ENCODE data around the gene IL2.

IL2 gene

DNA sequence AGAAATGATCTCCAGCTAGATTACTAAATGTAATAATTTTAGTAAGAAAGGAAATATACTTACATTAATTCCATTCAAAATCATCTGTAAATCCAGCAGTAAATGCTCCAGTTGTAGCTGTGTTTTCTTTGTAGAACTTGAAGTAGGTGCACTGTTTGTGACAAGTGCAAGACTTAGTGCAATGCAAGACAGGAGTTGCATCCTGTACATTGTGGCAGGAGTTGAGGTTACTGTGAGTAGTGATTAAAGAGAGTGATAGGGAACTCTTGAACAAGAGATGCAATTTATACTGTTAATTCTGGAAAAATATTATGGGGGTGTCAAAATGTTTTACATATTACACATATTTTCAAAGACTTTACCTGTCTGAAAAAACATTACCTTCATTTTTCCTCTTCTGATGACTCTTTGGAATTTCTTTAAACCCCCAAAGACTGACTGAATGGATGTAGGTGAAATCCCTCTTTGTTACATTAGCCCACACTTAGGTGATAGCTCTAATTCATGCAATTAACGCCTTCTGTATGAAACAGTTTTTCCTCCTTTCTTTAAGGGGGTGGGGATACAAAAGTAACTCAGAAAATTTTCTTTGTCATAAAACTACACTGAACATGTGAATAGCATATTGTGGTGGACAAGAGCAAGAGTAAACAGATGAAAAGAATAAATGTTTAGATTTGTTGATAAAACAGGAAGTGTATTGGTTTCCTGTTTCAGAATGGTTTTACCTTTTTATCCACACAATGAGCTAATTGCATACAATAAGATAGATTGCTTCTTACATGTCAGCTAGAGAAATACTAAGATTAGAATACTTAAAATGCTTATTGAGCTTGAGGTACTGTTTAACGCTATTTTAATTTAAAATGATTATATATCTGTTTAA lies at the start of gene IL2:
IL2 (minus strand) TSS at position 495 of the 886 bp plus-strand sequence; CDS start at position 210, 285 bp downstream.
- H3K9ac ChIP-seq (ENCODE audit: low read depth in 1 of 2, low read length in 2 of 2) = no peak within 1 kb of the TSS
- H3K9me3 ChIP-seq (ENCODE audit: control insufficient read depth in 1 of 2, low read length in 2 of 2) = no peaks in the 10 kb centered on the region
- H3K4me1 ChIP-seq (ENCODE audit: control insufficient read depth in 1 of 2, insufficient read depth in 2 of 2, low read length in 2 of 2) = no peaks in the 10 kb centered on the region
- H3K27me3 ChIP-seq (ENCODE audit: control insufficient read depth in 1 of 2, insufficient read depth in 2 of 2, low read length in 2 of 2) = no peaks in the 10 kb centered on the region
- H3K36me3 ChIP-seq (ENCODE audit: control insufficient read depth in 1 of 2, insufficient read depth in 2 of 2, low read length in 2 of 2) = no peaks in the 10 kb centered on the region
- H3K27ac ChIP-seq (ENCODE audit: low read depth, low read length) = no peak within 1 kb of the TSS
- H3K4me3 ChIP-seq (ENCODE audit: low read depth in 1 of 2, low read length in 2 of 2) = no peak within 1 kb of the TSS

DNA sequence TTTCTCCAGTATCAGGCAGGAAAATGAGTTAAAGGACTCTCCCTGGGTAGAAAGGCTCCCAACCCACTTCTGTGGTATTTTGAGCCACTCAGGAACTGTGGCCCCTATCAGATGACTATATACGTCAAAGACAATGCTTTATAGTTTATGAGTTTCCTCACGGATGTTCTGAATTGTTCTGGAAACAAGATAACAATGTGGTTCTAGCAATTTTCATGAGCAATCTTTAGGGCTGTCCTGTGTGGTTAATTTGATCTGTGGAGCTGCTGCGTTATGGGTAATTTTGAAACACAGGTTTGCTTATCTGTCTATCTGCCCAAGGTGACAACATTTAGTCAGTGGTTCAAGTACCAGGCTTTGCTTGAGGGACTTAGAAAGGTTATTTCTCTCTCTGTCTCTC lies 46.7 kb upstream of the IL2 start:
- H3K9me3 ChIP-seq (ENCODE audit: control insufficient read depth in 1 of 2, low read length in 2 of 2) = no peaks in the 10 kb centered on the region
- no peaks in the 10 kb centered on the region for H3K4me1 ChIP-seq (ENCODE audit: control insufficient read depth in 1 of 2, insufficient read depth in 2 of 2, low read length in 2 of 2)
- H3K4me3 ChIP-seq (ENCODE audit: low read depth in 1 of 2, low read length in 2 of 2) = no peak overlapping the region
- H3K9ac ChIP-seq (ENCODE audit: low read depth in 1 of 2, low read length in 2 of 2) = no peak overlapping the region
- no peaks in the 10 kb centered on the region for H3K27me3 ChIP-seq (ENCODE audit: control insufficient read depth in 1 of 2, insufficient read depth in 2 of 2, low read length in 2 of 2)
- no peaks in the 10 kb centered on the region for H3K36me3 ChIP-seq (ENCODE audit: control insufficient read depth in 1 of 2, insufficient read depth in 2 of 2, low read length in 2 of 2)
- H3K27ac ChIP-seq (ENCODE audit: low read depth, low read length) = no peak overlapping the region

DNA sequence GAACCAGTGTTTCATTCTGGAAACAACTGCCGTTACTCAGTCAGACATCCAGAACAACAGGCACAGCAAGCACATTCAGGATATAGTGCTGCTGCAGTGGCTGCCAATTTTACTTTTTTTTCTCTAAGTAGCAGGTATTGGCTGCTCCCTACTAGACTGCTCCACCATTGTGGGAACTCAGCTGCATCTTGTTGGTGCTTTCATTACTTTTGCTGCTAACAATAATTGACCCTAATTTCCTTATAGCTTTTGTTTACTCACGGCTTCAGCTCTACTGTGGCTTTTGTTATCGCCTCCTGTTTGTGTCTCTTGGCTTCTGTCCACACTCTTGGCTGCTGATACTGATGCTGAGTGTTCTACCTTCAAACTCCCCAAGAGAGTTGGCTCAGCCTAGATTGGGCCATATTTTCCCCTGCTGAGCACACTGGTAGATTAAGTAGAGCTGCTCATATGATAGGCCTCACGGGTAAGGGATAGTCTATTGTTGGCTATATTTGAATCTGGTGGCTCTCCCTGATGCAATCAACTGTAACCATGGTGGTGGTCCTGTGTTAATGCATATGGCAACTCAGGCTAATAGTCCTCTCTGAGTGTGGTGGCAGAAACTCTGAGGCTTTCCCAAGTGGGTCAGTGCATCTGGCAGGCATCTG lies 44.5 kb upstream of the IL2 start:
- H3K4me1 ChIP-seq (ENCODE audit: control insufficient read depth in 1 of 2, insufficient read depth in 2 of 2, low read length in 2 of 2) = no peaks in the 10 kb centered on the region
- no peak overlapping the region for H3K27ac ChIP-seq (ENCODE audit: low read depth, low read length)
- H3K27me3 ChIP-seq (ENCODE audit: control insufficient read depth in 1 of 2, insufficient read depth in 2 of 2, low read length in 2 of 2) = no peaks in the 10 kb centered on the region
- no peak overlapping the region for H3K4me3 ChIP-seq (ENCODE audit: low read depth in 1 of 2, low read length in 2 of 2)
- H3K36me3 ChIP-seq (ENCODE audit: control insufficient read depth in 1 of 2, insufficient read depth in 2 of 2, low read length in 2 of 2) = no peaks in the 10 kb centered on the region
- no peak overlapping the region for H3K9ac ChIP-seq (ENCODE audit: low read depth in 1 of 2, low read length in 2 of 2)
- no peaks in the 10 kb centered on the region for H3K9me3 ChIP-seq (ENCODE audit: control insufficient read depth in 1 of 2, low read length in 2 of 2)

- H3K4me1 ChIP-seq (ENCODE audit: control insufficient read depth in 1 of 2, insufficient read depth in 2 of 2, low read length in 2 of 2) = no peaks in the 10 kb centered on the region
- peaks cover 5 to 16% of the 10 kb centered on the region in 2 donors for H3K9me3 ChIP-seq (ENCODE audit: control insufficient read depth in 1 of 2, low read length in 2 of 2)
- no peaks in the 10 kb centered on the region for H3K36me3 ChIP-seq (ENCODE audit: control insufficient read depth in 1 of 2, insufficient read depth in 2 of 2, low read length in 2 of 2)
These were observed 32.5 kb upstream of the IL2 start for GRCh38 chr4:122489061-122489460.

GRCh38 chr4:122483481-122483880 lies 27.0 kb upstream of the IL2 start:
- Histone ChIP-seq H3K9me3 (ENCODE audit: control insufficient read depth in 1 of 2, low read length in 2 of 2) (no peaks in the 10 kb centered on the region), H3K4me3 (ENCODE audit: low read depth in 1 of 2, low read length in 2 of 2) (no peak overlapping the region), H3K27ac (ENCODE audit: low read depth, low read length) (no peak overlapping the region), H3K36me3 (ENCODE audit: control insufficient read depth in 1 of 2, insufficient read depth in 2 of 2, low read length in 2 of 2) (no peaks in the 10 kb centered on the region), H3K9ac (ENCODE audit: low read depth in 1 of 2, low read length in 2 of 2) (no peak overlapping the region), H3K4me1 (ENCODE audit: control insufficient read depth in 1 of 2, insufficient read depth in 2 of 2, low read length in 2 of 2) (no peaks in the 10 kb centered on the region), H3K27me3 (ENCODE audit: control insufficient read depth in 1 of 2, insufficient read depth in 2 of 2, low read length in 2 of 2) (no peaks in the 10 kb centered on the region)

More at GRCh38 chr4:122489061-122489460, 32.5 kb upstream of the IL2 start:
- Histone ChIP-seq H3K27me3 (ENCODE audit: control insufficient read depth in 1 of 2, insufficient read depth in 2 of 2, low read length in 2 of 2) (no peaks in the 10 kb centered on the region), H3K4me3 (ENCODE audit: low read depth in 1 of 2, low read length in 2 of 2) (no peak overlapping the region), H3K27ac (ENCODE audit: low read depth, low read length) (no peak overlapping the region), H3K9ac (ENCODE audit: low read depth in 1 of 2, low read length in 2 of 2) (no peak overlapping the region)

DNA sequence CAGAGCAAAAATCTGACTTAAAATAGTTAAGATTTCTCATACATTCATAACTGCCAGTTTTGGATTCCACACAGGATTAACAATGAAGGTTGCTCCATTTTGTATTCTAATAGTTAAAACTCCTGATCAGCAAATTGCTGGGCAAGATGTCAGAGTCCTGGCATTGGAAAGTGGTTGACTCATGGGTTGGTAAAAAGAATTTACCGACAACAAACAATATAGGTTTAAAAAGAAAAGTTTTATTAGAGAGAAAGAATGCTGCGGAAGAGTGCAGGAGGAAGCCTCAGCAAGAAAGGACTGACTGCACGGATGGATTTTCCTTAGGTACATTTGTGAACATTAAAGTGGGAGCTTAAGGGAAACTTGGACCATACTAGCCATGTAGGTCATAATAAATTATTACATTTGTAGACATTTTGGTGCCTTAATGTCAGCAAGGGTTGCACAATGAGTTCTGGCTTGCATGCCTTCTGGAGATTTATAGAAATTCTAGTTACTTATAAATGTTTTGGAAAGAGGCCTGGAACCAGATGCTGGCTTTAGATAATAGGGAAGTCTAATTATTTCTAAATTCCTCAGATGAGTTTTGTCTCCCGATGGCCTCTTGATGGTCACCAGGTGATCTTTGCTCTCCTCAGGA lies 25.4 kb upstream of the IL2 start:
- Histone ChIP-seq H3K36me3 (ENCODE audit: control insufficient read depth in 1 of 2, insufficient read depth in 2 of 2, low read length in 2 of 2) (no peaks in the 10 kb centered on the region), H3K9ac (ENCODE audit: low read depth in 1 of 2, low read length in 2 of 2) (no peak overlapping the region), H3K4me1 (ENCODE audit: control insufficient read depth in 1 of 2, insufficient read depth in 2 of 2, low read length in 2 of 2) (no peaks in the 10 kb centered on the region), H3K4me3 (ENCODE audit: low read depth in 1 of 2, low read length in 2 of 2) (no peak overlapping the region), H3K27ac (ENCODE audit: low read depth, low read length) (no peak overlapping the region), H3K27me3 (ENCODE audit: control insufficient read depth in 1 of 2, insufficient read depth in 2 of 2, low read length in 2 of 2) (no peaks in the 10 kb centered on the region), H3K9me3 (ENCODE audit: control insufficient read depth in 1 of 2, low read length in 2 of 2) (no peaks in the 10 kb centered on the region)

DNA sequence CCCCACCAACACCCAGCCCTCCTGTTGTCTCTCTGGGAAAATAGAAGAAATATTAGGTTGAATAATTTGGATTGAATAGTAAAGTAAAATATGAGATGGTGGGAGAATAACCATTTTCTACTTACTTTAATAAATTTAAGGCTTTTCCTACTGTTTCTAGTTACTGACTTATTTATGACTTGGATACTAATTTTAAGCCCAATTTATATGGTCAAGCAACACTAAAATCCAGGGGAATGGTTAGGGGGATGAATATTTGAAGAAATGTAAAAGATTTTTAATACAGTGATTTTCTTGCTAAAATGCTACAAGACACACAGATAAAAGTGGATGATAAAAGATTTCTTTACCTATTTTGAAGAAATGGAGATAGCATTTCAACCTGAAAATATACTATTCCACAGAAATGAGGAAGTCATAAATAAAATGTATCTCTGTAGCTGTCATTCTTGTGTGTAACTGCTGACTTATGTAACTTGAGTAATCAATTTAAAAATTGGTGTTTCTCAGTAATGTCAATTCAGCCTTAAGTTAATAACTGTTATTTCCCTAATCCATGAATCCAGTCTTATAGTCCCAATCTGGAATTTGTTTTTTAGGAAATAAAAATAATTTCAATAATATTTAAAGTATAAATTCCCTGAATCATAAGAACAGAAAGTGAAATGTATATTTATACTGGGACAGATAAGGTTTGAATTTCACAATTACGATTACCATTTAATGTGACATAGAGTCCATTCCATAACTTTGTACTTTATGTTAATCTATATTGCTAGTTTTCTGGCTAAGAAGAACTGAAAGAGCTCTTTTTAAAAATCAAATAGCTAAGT lies 24.3 kb upstream of the IL2 start:
- H3K9ac ChIP-seq (ENCODE audit: low read depth in 1 of 2, low read length in 2 of 2) = no peak overlapping the region
- H3K9me3 ChIP-seq (ENCODE audit: control insufficient read depth in 1 of 2, low read length in 2 of 2) = no peaks in the 10 kb centered on the region
- H3K27me3 ChIP-seq (ENCODE audit: control insufficient read depth in 1 of 2, insufficient read depth in 2 of 2, low read length in 2 of 2) = no peaks in the 10 kb centered on the region
- H3K36me3 ChIP-seq (ENCODE audit: control insufficient read depth in 1 of 2, insufficient read depth in 2 of 2, low read length in 2 of 2) = no peaks in the 10 kb centered on the region
- no peaks in the 10 kb centered on the region for H3K4me1 ChIP-seq (ENCODE audit: control insufficient read depth in 1 of 2, insufficient read depth in 2 of 2, low read length in 2 of 2)
- H3K4me3 ChIP-seq (ENCODE audit: low read depth in 1 of 2, low read length in 2 of 2) = no peak overlapping the region
- H3K27ac ChIP-seq (ENCODE audit: low read depth, low read length) = no peak overlapping the region

- no peak overlapping the region for H3K9ac ChIP-seq (ENCODE audit: low read depth in 1 of 2, low read length in 2 of 2)
- H3K27ac ChIP-seq (ENCODE audit: low read depth, low read length) = no peak overlapping the region
- H3K36me3 ChIP-seq (ENCODE audit: control insufficient read depth in 1 of 2, insufficient read depth in 2 of 2, low read length in 2 of 2) = no peaks in the 10 kb centered on the region
- H3K9me3 ChIP-seq (ENCODE audit: control insufficient read depth in 1 of 2, low read length in 2 of 2) = no peaks in the 10 kb centered on the region
- H3K27me3 ChIP-seq (ENCODE audit: control insufficient read depth in 1 of 2, insufficient read depth in 2 of 2, low read length in 2 of 2) = no peaks in the 10 kb centered on the region
- H3K4me1 ChIP-seq (ENCODE audit: control insufficient read depth in 1 of 2, insufficient read depth in 2 of 2, low read length in 2 of 2) = no peaks in the 10 kb centered on the region
- H3K4me3 ChIP-seq (ENCODE audit: low read depth in 1 of 2, low read length in 2 of 2) = no peak overlapping the region
These were observed 23.5 kb upstream of the IL2 start for GRCh38 chr4:122479935-122480416.

- no peaks in the 10 kb centered on the region for H3K27me3 ChIP-seq (ENCODE audit: control insufficient read depth in 1 of 2, insufficient read depth in 2 of 2, low read length in 2 of 2)
- H3K27ac ChIP-seq (ENCODE audit: low read depth, low read length) = no peak overlapping the region
These were observed 20.2 kb upstream of the IL2 start for GRCh38 chr4:122476745-122477144.

More at GRCh38 chr4:122476745-122477144, 20.2 kb upstream of the IL2 start:
- Histone ChIP-seq H3K9me3 (ENCODE audit: control insufficient read depth in 1 of 2, low read length in 2 of 2) (no peaks in the 10 kb centered on the region), H3K9ac (ENCODE audit: low read depth in 1 of 2, low read length in 2 of 2) (no peak overlapping the region), H3K36me3 (ENCODE audit: control insufficient read depth in 1 of 2, insufficient read depth in 2 of 2, low read length in 2 of 2) (no peaks in the 10 kb centered on the region), H3K4me1 (ENCODE audit: control insufficient read depth in 1 of 2, insufficient read depth in 2 of 2, low read length in 2 of 2) (no peaks in the 10 kb centered on the region), H3K4me3 (ENCODE audit: low read depth in 1 of 2, low read length in 2 of 2) (no peak overlapping the region)
